Kidney (tissue), 14 donors: ENCODE results near the gene CD46. TPM values are rescaled to one million over a fixed set of nuclear protein-coding genes. Genes with fewer than 3 reads are reported as not detected.

Source experiments
- DNase-seq, 5 donors: peaks; one replicate each; pipeline ENCODE4 v3.0.0-alpha.2; 2013 to 2020
- FAIRE-seq: peaks from 2 replicates; lab custom pipeline; 2012; peaks lifted over from hg19 to GRCh38; lab: Jason Lieb, UNC
- H3K27ac ChIP-seq, 2 donors: one replicate each; pipeline ENCODE4 v1.7.0; 2013; ENCODE audit warnings: low read depth in 2 of 2, low read length in 2 of 2, inconsistent platforms in 1 of 2
- H3K27me3 ChIP-seq: one replicate; pipeline ENCODE4 v1.7.1; 2013; ENCODE audit warnings: low read length, inconsistent platforms; ENCODE audit not compliant: control insufficient read depth, insufficient read depth
- H3K36me3 ChIP-seq, 3 donors: one replicate each; pipeline versions ENCODE4 v1.7.0 to v1.7.1; 2013; ENCODE audit warnings: low read length in 3 of 3, control low read depth in 1 of 3, inconsistent platforms in 1 of 3; ENCODE audit not compliant: insufficient read depth in 3 of 3, control insufficient read depth in 2 of 3
- H3K4me1 ChIP-seq, 3 donors: one replicate each; pipeline versions ENCODE4 v1.7.0 to v1.7.1; 2013; ENCODE audit warnings: low read length in 3 of 3, inconsistent platforms in 1 of 3, low read depth in 1 of 3; ENCODE audit not compliant: control insufficient read depth in 2 of 3, insufficient read depth in 2 of 3
- H3K4me3 ChIP-seq, 3 donors: one replicate each; pipeline versions ENCODE4 v1.7.0 to v1.8.1; 2013; ENCODE audit warnings: low read length in 3 of 3, control low read depth in 1 of 3, inconsistent platforms in 1 of 3
- H3K9ac ChIP-seq, 3 donors: one replicate each; pipeline versions ENCODE4 v1.7.0 to v1.7.1; 2013; ENCODE audit warnings: low read length in 3 of 3, control low read depth in 1 of 3, inconsistent platforms in 1 of 3
- H3K9me3 ChIP-seq, 3 donors: one replicate each; pipeline versions ENCODE4 v1.7.0 to v1.7.1; 2013; ENCODE audit warnings: low read length in 3 of 3, control low read depth in 1 of 3, inconsistent platforms in 1 of 3; ENCODE audit not compliant: control insufficient read depth in 2 of 3, insufficient read depth in 1 of 3
- intact Hi-C: fragments of 100-400 bp; cut with DNase I; formaldehyde crosslinking; loops from one replicate; pipeline ENCODE4 v1.11.1; 2022
- polyA plus RNA-seq: library from polyadenylated mRNA; stranded (reverse); fragments of 350-450 nt; fragmentation: Illumina TruSeq; extraction: RNeasy Lipid Tissue Mini Kit (QIAGEN cat#74804); gene quantifications from one replicate; pipeline ENCODE4 v1.2.3, GENCODE V29; 2014; ENCODE audit warnings: low read depth, low replicate concordance; ENCODE audit not compliant: insufficient read depth
- total RNA-seq: library from RNA; stranded (reverse); fragmentation: NEBNext Ultra II Directional; extraction: Animal tissue kit (Norgen Biotek cat#: 25700); gene quantifications from one replicate; pipeline ENCODE4 v1.2.1, GENCODE V29; 2021
- TF ChIP-seq, protein P1 (sequence below): IDR thresholded peaks from 3 replicates; pipeline ENCODE4 v1.5.1; 2012; ENCODE audit warnings: mild to moderate bottlenecking, moderate library complexity, borderline replicate concordance; ENCODE audit not compliant: insufficient read depth; ENCODE audit errors: extremely low read depth
- donor health status: control.
- donor health status: control.
- donor health status: control.
- donor health status: control.
- donor health status: control.
- donor health status: DM: yes; HTN: yes; CAD: no.
- donor health status: Normal renal cell carcinoma (clear cell type).

CD46 gene
- total and polyA plus RNA-seq, 2 donors from 2014 or later = 119 to 269 TPM

DNA sequence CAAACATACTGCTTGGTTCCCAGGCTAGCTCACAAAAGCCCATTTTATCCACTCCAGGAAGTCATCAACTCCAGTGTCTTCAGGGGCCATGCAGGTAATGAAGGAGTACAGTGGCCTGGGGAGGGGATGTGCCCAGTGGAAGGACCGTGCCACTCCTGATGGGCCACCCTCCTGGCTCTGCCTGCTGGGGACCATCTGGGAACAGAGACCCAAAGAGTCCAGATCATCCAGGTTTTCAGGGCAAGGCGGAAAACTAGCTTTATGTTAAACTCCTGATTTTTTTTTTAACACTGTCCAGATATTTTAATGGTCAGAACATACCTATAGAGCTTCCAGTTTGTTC, 75.6 kb downstream of the CD46 start:
- H3K4me3 ChIP-seq = peak overlapping the region in 1 of 3 donors; percentile 92
- no peak for DNase-seq
- TF ChIP-seq, protein P1, sequence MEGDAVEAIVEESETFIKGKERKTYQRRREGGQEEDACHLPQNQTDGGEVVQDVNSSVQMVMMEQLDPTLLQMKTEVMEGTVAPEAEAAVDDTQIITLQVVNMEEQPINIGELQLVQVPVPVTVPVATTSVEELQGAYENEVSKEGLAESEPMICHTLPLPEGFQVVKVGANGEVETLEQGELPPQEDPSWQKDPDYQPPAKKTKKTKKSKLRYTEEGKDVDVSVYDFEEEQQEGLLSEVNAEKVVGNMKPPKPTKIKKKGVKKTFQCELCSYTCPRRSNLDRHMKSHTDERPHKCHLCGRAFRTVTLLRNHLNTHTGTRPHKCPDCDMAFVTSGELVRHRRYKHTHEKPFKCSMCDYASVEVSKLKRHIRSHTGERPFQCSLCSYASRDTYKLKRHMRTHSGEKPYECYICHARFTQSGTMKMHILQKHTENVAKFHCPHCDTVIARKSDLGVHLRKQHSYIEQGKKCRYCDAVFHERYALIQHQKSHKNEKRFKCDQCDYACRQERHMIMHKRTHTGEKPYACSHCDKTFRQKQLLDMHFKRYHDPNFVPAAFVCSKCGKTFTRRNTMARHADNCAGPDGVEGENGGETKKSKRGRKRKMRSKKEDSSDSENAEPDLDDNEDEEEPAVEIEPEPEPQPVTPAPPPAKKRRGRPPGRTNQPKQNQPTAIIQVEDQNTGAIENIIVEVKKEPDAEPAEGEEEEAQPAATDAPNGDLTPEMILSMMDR = no peak
- H3K9me3 ChIP-seq = no peaks in the 10 kb centered on the region
- H3K27me3 ChIP-seq = no peaks in the 10 kb centered on the region
- intact Hi-C loops = loop anchor here (5.0 kb wide), 1 partner anchor 40 kb away; no protein-coding TSS in a partner anchor
- peaks cover 4 to 72% (median 56%) of the 10 kb centered on the region in 3 donors for H3K4me1 ChIP-seq
- H3K36me3 ChIP-seq = no peaks in the 10 kb centered on the region
- no peak for FAIRE-seq
- peak overlapping the region; percentile 94 to 99 for H3K27ac ChIP-seq
- peak overlapping the region in 2 of 3 donors; percentile 61 to 85 for H3K9ac ChIP-seq

DNA sequence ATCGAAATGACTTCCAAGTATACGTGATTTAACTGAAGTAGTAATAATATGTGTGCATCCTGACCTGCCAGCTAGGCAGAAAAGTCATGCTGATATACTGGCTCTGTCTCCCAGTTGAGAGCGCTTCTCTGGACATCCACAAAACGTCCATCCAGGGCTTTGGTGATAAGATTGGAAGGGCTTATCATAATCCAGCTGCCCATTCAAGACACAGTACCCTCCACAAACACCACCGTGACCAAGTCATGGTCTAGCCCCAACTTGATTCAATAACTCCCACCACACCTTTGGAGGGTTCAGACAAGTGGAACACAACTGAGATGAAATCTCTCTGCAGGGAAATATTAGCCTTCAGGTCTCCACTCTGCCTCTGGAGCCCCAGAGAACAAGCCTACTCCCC, 76.2 kb downstream of the CD46 start:
- TF ChIP-seq, protein P1 = no peak
- no peaks in the 10 kb centered on the region for H3K9me3 ChIP-seq
- DNase-seq = no peak
- no peaks in the 10 kb centered on the region for H3K27me3 ChIP-seq
- H3K4me3 ChIP-seq = no peak overlapping the region
- H3K4me1 ChIP-seq = peaks cover 4 to 72% (median 61%) of the 10 kb centered on the region in 3 donors
- H3K36me3 ChIP-seq = no peaks in the 10 kb centered on the region
- peak overlapping the region; percentile 32 to 78 for H3K27ac ChIP-seq
- intact Hi-C loops = loop anchor here (5.0 kb wide), 1 partner anchor 39 kb away; no protein-coding TSS in a partner anchor
- peak overlapping the region in 2 of 3 donors; percentile 5 to 7 for H3K9ac ChIP-seq
- FAIRE-seq = no peak

DNA sequence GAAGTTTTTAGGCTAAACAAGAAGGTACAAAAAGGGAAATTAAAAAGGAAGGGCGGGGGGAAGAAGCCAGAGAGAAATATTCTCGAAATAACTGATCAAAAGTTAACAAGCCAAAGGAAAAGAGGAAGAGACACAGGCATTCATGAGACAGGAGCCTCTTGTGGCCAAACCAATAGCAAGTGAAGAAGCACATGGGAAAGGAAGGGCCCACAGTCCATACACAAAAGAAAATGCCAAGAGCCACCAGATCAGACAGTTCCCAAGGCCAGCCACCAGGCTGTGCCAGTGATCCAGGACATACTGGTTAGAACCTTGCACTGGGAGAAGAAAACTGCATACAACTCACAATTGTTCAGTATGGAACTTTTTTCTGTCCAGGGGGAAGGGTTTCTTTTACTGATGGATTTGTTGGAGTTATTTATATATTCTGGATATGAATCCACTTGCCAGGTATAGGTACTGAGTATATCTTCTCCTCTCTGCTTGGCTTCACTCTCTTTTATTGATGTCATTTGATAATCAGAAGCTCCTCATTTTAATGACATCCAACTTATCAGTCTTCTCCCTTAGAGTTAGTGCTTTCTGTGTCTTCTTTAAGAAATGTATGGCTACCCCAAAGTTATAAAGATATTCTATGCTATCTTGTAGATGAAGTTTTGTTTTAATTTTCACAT, 76.8 kb downstream of the CD46 start:
- TF ChIP-seq, protein P1 = peak; percentile 89
- Histone ChIP-seq H3K9ac (peak overlapping the region in 2 of 3 donors; percentile 13 to 14), H3K9me3 (no peaks in the 10 kb centered on the region), H3K4me1 (peaks cover 4 to 72% (median 63%) of the 10 kb centered on the region in 3 donors), H3K36me3 (no peaks in the 10 kb centered on the region), H3K4me3 (no peak overlapping the region), H3K27ac (peak overlapping the region; percentile 32 to 78), H3K27me3 (no peaks in the 10 kb centered on the region)
- no peak for FAIRE-seq
- DNase-seq = peak in 4 of 5 donors; percentile 72 to 87 (median 81)
- intact Hi-C loops = loop anchor here (5.0 kb wide), 1 partner anchor 39 kb away; no protein-coding TSS in a partner anchor
